Coronary artery (tissue), 2 donors: ENCODE measurements around the gene SNAP91.
"Not testable (repeated sequence)": the region's sequence is repeated elsewhere in the genome, so short reads cannot be mapped to it uniquely, and the experiment has no call there.

Experiments used
- DNase-seq: peaks from one replicate; pipeline ENCODE4 v3.0.0-alpha.2; 2017; ENCODE audit warnings: low spot score
- H3K27ac ChIP-seq, 2 donors: fragments of 200-600 bp; sonication (generic); one replicate each; pipeline ENCODE4 v1.5.1; 2016 to 2019
- H3K4me3 ChIP-seq: fragments of 200-600 bp; sonication (generic); 2 replicates; pipeline ENCODE4 v1.5.1; 2016; ENCODE audit warnings: mild to moderate bottlenecking, moderate library complexity
- CTCF ChIP-seq: fragments of 200-600 bp; sonication (generic); IDR thresholded peaks from one replicate; pipeline ENCODE4 v1.5.1; 2019; ENCODE audit warnings: antibody characterized with exemption

The SNAP91 gene

GRCh38 chr6:83592770-83593394, 116.0 kb downstream of the SNAP91 start:
- no peak for TF ChIP-seq CTCF
- DNase-seq = no peak
- Histone ChIP-seq H3K27ac (no peak overlapping the region), H3K4me3 (no peak overlapping the region)

GRCh38 chr6:83590416-83590815, 118.5 kb downstream of the SNAP91 start:
- H3K27ac ChIP-seq = no peak overlapping the region
- DNase-seq = no peak
- H3K4me3 ChIP-seq = no peak overlapping the region
- no peak for TF ChIP-seq CTCF

- H3K27ac ChIP-seq = no peak overlapping the region
- TF ChIP-seq CTCF = no peak
- DNase-seq = no peak
- H3K4me3 ChIP-seq = no peak overlapping the region
Measured at GRCh38 chr6:83589076-83589475, 119.8 kb downstream of the SNAP91 start.

- no peak for TF ChIP-seq CTCF
- Histone ChIP-seq H3K4me3 (no peak overlapping the region), H3K27ac (no peak overlapping the region)
- no peak for DNase-seq
Measured at GRCh38 chr6:83578057-83578456, 130.8 kb downstream of the SNAP91 start.

- DNase-seq = no peak
- no peak overlapping the region for H3K27ac ChIP-seq
- no peak for TF ChIP-seq CTCF
- H3K4me3 ChIP-seq = no peak overlapping the region
Measured at GRCh38 chr6:83574783-83575182, 134.1 kb downstream of the SNAP91 start.

- H3K4me3 ChIP-seq, DNase-seq, H3K27ac ChIP-seq: not testable (repeated sequence)
Measured at GRCh38 chr6:83571663-83572185, 137.2 kb downstream of the SNAP91 start.

- no peak overlapping the region for H3K27ac ChIP-seq
- DNase-seq = no peak
- H3K4me3 ChIP-seq = no peak overlapping the region
- no peak for TF ChIP-seq CTCF
Measured at GRCh38 chr6:83558975-83559374, 149.9 kb downstream of the SNAP91 start.
